PC-9 (cell line): Measurements from ENCODE around the gene ZMPSTE24. TPM values are rescaled to one million over a fixed set of nuclear protein-coding genes. Genes with fewer than 3 reads are reported as not detected.
"Not testable (repeated sequence)": the region's sequence is repeated elsewhere in the genome, so short reads cannot be mapped to it uniquely, and the experiment has no call there.

Experiments used
- BruUV-seq: library from RNA; stranded (reverse); fragments of 400-500 nt; replicated peaks from 2 replicates; lab custom pipeline; 2021; lab: Mats Ljungman, UMichigan
- CTCF ChIA-PET: fragments of 300-600 bp; sonication (Branson Sonifier 250); formaldehyde crosslinking; loops from one replicate; lab custom pipeline; 2022; ENCODE audit warnings: antibody characterized with exemption; lab: Charles Lee
- POLR2A ChIA-PET: fragments of 300-600 bp; sonication (Branson Sonifier 250); formaldehyde crosslinking; loops from one replicate; lab custom pipeline; 2022; ENCODE audit warnings: antibody characterized with exemption; ENCODE audit not compliant: unreplicated experiment; lab: Charles Lee
- DNase-seq, 2 experiments: peaks; one replicate each; pipeline versions ENCODE4 v3.0.0 to v3.0.0-alpha.2; 2015 to 2022; ENCODE audit warnings: mixed read lengths in 1 of 2
- H2AFZ ChIP-seq: fragments of 200-600 bp; sonication (generic); 2 replicates; pipeline ENCODE4 v1.8.1; 2017; ENCODE audit warnings: antibody characterized with exemption
- H3F3A ChIP-seq: fragments of 200-600 bp; sonication (generic); 2 replicates; pipeline ENCODE4 v1.8.1; 2017; ENCODE audit warnings: antibody characterized with exemption, mild to moderate bottlenecking, low read depth; ENCODE audit not compliant: insufficient read depth
- H3K27ac ChIP-seq: fragments of 200-600 bp; sonication (generic); 2 replicates; pipeline ENCODE4 v1.6.1; 2016; ENCODE audit warnings: mixed run types
- H3K27me3 ChIP-seq: fragments of 200-600 bp; sonication (generic); 2 replicates; pipeline ENCODE4 v1.6.1; 2016; ENCODE audit warnings: low read depth, mixed run types; ENCODE audit not compliant: insufficient read depth
- H3K36me3 ChIP-seq: fragments of 200-600 bp; sonication (generic); 2 replicates; pipeline ENCODE4 v1.6.1; 2016; ENCODE audit warnings: low read depth, mixed run types
- H3K4me1 ChIP-seq: fragments of 200-600 bp; sonication (generic); replicated peaks from 2 replicates; pipeline ENCODE4 v1.6.1; 2016; ENCODE audit warnings: mixed run types; ENCODE audit not compliant: insufficient read depth
- H3K4me2 ChIP-seq: fragments of 200-600 bp; sonication (generic); 2 replicates; pipeline ENCODE4 v1.6.1; 2017; ENCODE audit warnings: mixed run types
- H3K4me3 ChIP-seq: fragments of 200-600 bp; sonication (generic); 2 replicates; pipeline ENCODE4 v1.6.1; 2016; ENCODE audit warnings: mixed run types
- H3K79me2 ChIP-seq: fragments of 200-600 bp; sonication (generic); 2 replicates; pipeline ENCODE4 v1.6.1; 2017; ENCODE audit warnings: low read depth, mixed run types
- H3K9me2 ChIP-seq: fragments of 200-600 bp; sonication (generic); 2 replicates; pipeline ENCODE4 v1.8.1; 2017; ENCODE audit warnings: mild to moderate bottlenecking; ENCODE audit not compliant: insufficient read depth
- H3K9me3 ChIP-seq: fragments of 200-600 bp; sonication (generic); 2 replicates; pipeline ENCODE4 v1.8.1; 2016; ENCODE audit warnings: low read depth; ENCODE audit not compliant: insufficient read depth
- H4K20me1 ChIP-seq: fragments of 200-600 bp; sonication (generic); 2 replicates; pipeline ENCODE4 v1.8.1; 2017; ENCODE audit not compliant: insufficient read depth
- CTCF ChIP-seq: fragments of 200-600 bp; sonication (generic); conservative IDR thresholded peaks from 2 replicates; pipeline ENCODE4 v1.6.1; 2017; ENCODE audit warnings: mixed run types, antibody characterized with exemption, mild to moderate bottlenecking, moderate library complexity
- EZH2 ChIP-seq: fragments of 200-600 bp; sonication (generic); IDR thresholded peaks from 2 replicates; pipeline ENCODE4 v1.8.0; 2017; ENCODE audit warnings: antibody characterized with exemption, low read depth
- intact Hi-C: fragments of 100-400 bp; cut with micrococcal nuclease; formaldehyde crosslinking; loops from one replicate; pipeline ENCODE4 v1.10.0; 2022; ENCODE audit not compliant: unreplicated experiment
- total RNA-seq: library from RNA; stranded (reverse); gene quantifications from 2 replicates; pipeline ENCODE4 v1.2.3, GENCODE V29; 2021

Gene ZMPSTE24
- total RNA-seq, 1 experiment from 2014 or later = 55.8 TPM

DNA sequence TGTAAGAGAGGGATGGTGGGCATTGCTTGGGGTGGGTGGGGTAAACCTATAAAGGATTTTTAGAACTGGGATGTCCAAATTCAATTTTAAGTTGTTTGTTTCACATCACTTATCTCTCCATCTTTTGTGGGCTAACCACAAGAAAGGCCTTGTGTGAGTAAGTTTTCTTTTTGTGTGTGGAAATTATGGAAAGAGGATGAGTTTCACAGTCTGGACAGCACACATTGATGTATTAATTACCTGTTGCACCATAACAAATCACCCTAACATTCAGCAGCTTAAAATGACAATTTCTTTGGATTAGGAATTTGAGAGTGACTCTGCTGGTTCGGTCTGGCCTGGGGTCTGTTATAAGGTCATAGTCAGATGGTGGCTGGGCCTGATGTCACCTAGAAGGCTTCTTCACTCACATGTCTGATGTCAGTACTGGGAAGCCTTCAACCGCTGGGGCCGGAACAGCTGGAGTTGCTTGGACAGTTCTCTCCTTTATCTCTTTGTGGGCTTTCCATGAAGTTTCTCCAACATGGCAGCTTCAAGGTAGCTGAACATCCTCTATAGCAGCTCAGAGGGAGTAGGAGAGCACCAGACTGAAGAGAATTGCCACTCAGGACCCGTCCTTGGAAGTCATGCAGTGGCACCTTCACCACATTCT lies 61.1 kb downstream of the ZMPSTE24 start:
- Histone ChIP-seq H3K4me2 (no peak overlapping the region), H3K27ac (no peak overlapping the region), H3F3A (peaks cover 4% of the 10 kb centered on the region; the same call in 1 of the 2 replicates), H3K4me1 (no peaks in the 10 kb centered on the region), H2AFZ (no peak overlapping the region), H3K79me2 (no peaks in the 10 kb centered on the region), H3K27me3 (peaks cover 16% of the 10 kb centered on the region), H3K9me2 (no peaks in the 10 kb centered on the region), H3K36me3 (no peaks in the 10 kb centered on the region), H4K20me1 (no peaks in the 10 kb centered on the region), H3K4me3 (no peak overlapping the region), H3K9me3 (no peaks in the 10 kb centered on the region)
- intact Hi-C loops = loop anchor here (5.0 kb wide), 1 partner anchor 177 kb away; no protein-coding TSS in a partner anchor
- POLR2A ChIA-PET = interaction anchor here (0.7 kb wide), 1 partner anchor 280 kb away, joined by 3 read pairs; no protein-coding TSS in a partner anchor
- TF ChIP-seq EZH2 = no peak
- no peak for TF ChIP-seq CTCF
- no TSS peak for BruUV-seq
- no peak for DNase-seq
- CTCF ChIA-PET = no interaction called here

- DNase-seq, H3K4me2 ChIP-seq, H3K9me2 ChIP-seq, BruUV-seq, H2AFZ ChIP-seq, H4K20me1 ChIP-seq, H3K4me3 ChIP-seq, H3K79me2 ChIP-seq, POLR2A ChIA-PET, H3K36me3 ChIP-seq, H3K27me3 ChIP-seq, H3F3A ChIP-seq, H3K9me3 ChIP-seq, H3K4me1 ChIP-seq, H3K27ac ChIP-seq, intact Hi-C loops: not testable (repeated sequence)
- CTCF ChIA-PET = interaction anchor here (0.6 kb wide), 1 partner anchor 179 kb away, joined by 3 read pairs; no protein-coding TSS in a partner anchor
Observed at GRCh38 chr1:40331403-40331802, 73.4 kb downstream of the ZMPSTE24 start.

DNA sequence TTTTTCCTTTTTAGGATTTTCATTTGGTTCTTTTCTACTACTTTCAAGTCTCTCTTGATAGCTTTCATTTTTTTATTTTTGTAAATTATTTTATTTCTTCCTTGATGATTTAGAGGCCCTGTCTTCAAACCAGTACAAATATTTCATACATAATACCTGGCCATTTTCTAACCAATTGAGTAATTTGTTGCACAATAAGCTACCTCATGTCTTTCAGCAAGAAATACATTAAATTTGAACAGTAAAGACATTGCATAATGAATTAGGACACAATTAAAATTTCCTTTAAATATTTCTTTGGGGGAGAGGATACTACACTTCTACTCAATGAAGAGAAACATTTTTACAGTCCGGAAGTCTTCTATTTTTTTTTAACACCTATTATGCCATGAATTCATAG lies 74.7 kb downstream of the ZMPSTE24 start:
- no peak for DNase-seq
- intact Hi-C loops = no loop called here
- no peaks in the 10 kb centered on the region for H3K79me2 ChIP-seq
- H2AFZ ChIP-seq = no peak overlapping the region
- TF ChIP-seq CTCF = no peak
- no peak for TF ChIP-seq EZH2
- no peak overlapping the region for H3K4me3 ChIP-seq
- BruUV-seq = no TSS peak
- ChIA-PET CTCF (no interaction called here), POLR2A (no interaction called here)
- no peaks in the 10 kb centered on the region for H3K9me2 ChIP-seq
- H3K27me3 ChIP-seq = no peaks in the 10 kb centered on the region
- H3F3A ChIP-seq = no peaks in the 10 kb centered on the region
- no peaks in the 10 kb centered on the region for H4K20me1 ChIP-seq
- H3K27ac ChIP-seq = no peak overlapping the region
- no peak overlapping the region for H3K4me2 ChIP-seq
- no peaks in the 10 kb centered on the region for H3K4me1 ChIP-seq
- no peaks in the 10 kb centered on the region for H3K9me3 ChIP-seq
- H3K36me3 ChIP-seq = no peaks in the 10 kb centered on the region
